Measurements from ENCODE around the gene ST3GAL3.

Gene ST3GAL3

DNA sequence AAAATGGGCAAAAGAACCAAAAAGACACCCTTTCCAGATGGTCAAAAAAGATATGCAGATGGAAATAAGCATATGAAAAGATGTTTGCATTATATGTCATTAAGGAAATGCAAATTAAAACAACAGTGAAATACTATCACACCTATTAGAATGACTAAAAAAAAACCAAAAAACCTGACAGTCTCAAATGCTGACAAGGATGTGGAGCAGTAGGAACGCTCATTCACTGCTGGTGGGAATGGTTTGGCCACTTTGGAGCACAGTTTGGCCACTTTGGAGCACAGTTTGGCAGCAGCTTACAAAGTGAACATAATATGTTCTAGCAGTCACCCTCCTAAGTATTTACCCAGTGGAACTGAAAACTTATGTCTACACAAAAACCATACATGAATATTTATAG is 121.2 kb downstream of the ST3GAL3 start:
- H3K27ac ChIP-seq (ENCODE audit: low read length) = no peak overlapping the region
- no peaks in the 10 kb centered on the region for H3K9me3 ChIP-seq (ENCODE audit: insufficient read depth, low read length, severe bottlenecking)
- H3K4me2 ChIP-seq (ENCODE audit: insufficient read depth, low read length) = no peak overlapping the region
- DNase-seq (no peak), ATAC-seq (ENCODE audit: insufficient read depth, low read depth) (no peak)
- H4K20me1 ChIP-seq (ENCODE audit: insufficient read depth, low read length) = no peaks in the 10 kb centered on the region
- H3K4me1 ChIP-seq (ENCODE audit: insufficient read depth, low read length) = no peaks in the 10 kb centered on the region
- no peak overlapping the region for H2AFZ ChIP-seq (ENCODE audit: low read depth, low read length)
- H3K36me3 ChIP-seq (ENCODE audit: insufficient read depth, low read length) = peaks cover 3% of the 10 kb centered on the region; the same call in 1 of the 2 replicates
- H3K4me3 ChIP-seq (ENCODE audit: low read depth in 1 of 2, low read length in 2 of 2) = no peak overlapping the region
- TF ChIP-seq EZH2 (IDR thresholded peaks at IDR 0.05; ENCODE audit: borderline replicate concordance, low read depth, low read length, severe bottlenecking) = no peak
- TF ChIP-seq, protein P1, sequence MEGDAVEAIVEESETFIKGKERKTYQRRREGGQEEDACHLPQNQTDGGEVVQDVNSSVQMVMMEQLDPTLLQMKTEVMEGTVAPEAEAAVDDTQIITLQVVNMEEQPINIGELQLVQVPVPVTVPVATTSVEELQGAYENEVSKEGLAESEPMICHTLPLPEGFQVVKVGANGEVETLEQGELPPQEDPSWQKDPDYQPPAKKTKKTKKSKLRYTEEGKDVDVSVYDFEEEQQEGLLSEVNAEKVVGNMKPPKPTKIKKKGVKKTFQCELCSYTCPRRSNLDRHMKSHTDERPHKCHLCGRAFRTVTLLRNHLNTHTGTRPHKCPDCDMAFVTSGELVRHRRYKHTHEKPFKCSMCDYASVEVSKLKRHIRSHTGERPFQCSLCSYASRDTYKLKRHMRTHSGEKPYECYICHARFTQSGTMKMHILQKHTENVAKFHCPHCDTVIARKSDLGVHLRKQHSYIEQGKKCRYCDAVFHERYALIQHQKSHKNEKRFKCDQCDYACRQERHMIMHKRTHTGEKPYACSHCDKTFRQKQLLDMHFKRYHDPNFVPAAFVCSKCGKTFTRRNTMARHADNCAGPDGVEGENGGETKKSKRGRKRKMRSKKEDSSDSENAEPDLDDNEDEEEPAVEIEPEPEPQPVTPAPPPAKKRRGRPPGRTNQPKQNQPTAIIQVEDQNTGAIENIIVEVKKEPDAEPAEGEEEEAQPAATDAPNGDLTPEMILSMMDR (IDR thresholded peaks at IDR 0.05; ENCODE audit: borderline replicate concordance, extremely low read depth, low read length, poor library complexity, severe bottlenecking) = no peak
- no peak overlapping the region for H3K9ac ChIP-seq (ENCODE audit: low read depth, low read length)
- H3K27me3 ChIP-seq (ENCODE audit: insufficient read depth, low read length, poor library complexity) = no peaks in the 10 kb centered on the region
- H3K79me2 ChIP-seq (ENCODE audit: insufficient read depth, low read length) = no peaks in the 10 kb centered on the region

DNA sequence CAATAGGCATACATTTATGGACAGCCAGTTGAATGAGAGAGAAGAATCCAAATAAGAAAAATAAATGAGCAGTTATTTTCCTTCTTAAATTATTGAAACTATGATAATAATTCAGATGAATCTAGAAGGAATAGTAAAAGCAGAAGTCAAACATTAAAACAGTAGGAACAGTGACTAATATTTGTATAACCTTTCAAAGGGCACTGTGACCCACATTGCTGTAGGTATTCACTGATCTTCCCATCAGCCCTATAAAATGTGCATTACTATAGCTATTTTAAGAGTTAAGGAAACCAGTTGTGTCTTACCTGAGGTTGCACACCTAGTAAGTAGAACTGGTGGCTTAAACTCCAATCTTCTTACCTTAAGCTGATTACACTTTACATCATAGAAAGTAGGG is 123.5 kb downstream of the ST3GAL3 start:
- Histone ChIP-seq H3K4me2 (ENCODE audit: insufficient read depth, low read length) (no peak overlapping the region), H3K36me3 (ENCODE audit: insufficient read depth, low read length) (peaks cover 3% of the 10 kb centered on the region; the same call in 1 of the 2 replicates), H3K4me3 (ENCODE audit: low read depth in 1 of 2, low read length in 2 of 2) (no peak overlapping the region), H3K79me2 (ENCODE audit: insufficient read depth, low read length) (no peaks in the 10 kb centered on the region), H3K4me1 (ENCODE audit: insufficient read depth, low read length) (peaks cover 18% of the 10 kb centered on the region), H3K27me3 (ENCODE audit: insufficient read depth, low read length, poor library complexity) (no peaks in the 10 kb centered on the region), H3K9ac (ENCODE audit: low read depth, low read length) (no peak overlapping the region), H2AFZ (ENCODE audit: low read depth, low read length) (no peak overlapping the region), H4K20me1 (ENCODE audit: insufficient read depth, low read length) (no peaks in the 10 kb centered on the region), H3K9me3 (ENCODE audit: insufficient read depth, low read length, severe bottlenecking) (no peaks in the 10 kb centered on the region), H3K27ac (ENCODE audit: low read length) (no peak overlapping the region)
- TF ChIP-seq, protein P1 (IDR thresholded peaks at IDR 0.05; ENCODE audit: borderline replicate concordance, extremely low read depth, low read length, poor library complexity, severe bottlenecking) = no peak
- no peak for TF ChIP-seq EZH2 (IDR thresholded peaks at IDR 0.05; ENCODE audit: borderline replicate concordance, low read depth, low read length, severe bottlenecking)
- no peak for ATAC-seq (ENCODE audit: insufficient read depth, low read depth)
- DNase-seq = no peak

DNA sequence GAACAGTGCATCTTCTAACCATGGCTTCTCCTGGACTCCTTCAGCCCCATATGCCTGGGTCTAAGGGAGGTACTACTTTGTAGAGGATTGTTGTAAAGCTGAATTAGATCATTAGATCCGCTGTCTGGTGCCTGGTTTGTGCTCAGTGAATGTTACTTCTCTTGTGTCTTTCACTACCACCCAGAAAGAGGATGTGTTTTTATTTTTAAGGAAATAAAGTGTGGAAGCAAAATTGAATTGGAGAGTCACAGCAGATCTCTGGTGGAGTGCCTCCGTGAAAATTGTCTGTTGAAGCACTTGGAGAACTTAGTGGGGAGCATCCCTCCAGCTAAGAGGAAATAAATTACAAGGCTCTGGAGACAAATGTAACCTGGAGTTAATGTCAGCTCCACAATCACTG is 124.5 kb downstream of the ST3GAL3 start:
- Histone ChIP-seq H3K79me2 (ENCODE audit: insufficient read depth, low read length) (no peaks in the 10 kb centered on the region), H3K4me2 (ENCODE audit: insufficient read depth, low read length) (no peak overlapping the region), H3K36me3 (ENCODE audit: insufficient read depth, low read length) (peaks cover 3% of the 10 kb centered on the region; the same call in 1 of the 2 replicates), H2AFZ (ENCODE audit: low read depth, low read length) (no peak overlapping the region), H4K20me1 (ENCODE audit: insufficient read depth, low read length) (no peaks in the 10 kb centered on the region; the same call in 1 of the 2 replicates), H3K27ac (ENCODE audit: low read length) (no peak overlapping the region), H3K9ac (ENCODE audit: low read depth, low read length) (no peak overlapping the region), H3K27me3 (ENCODE audit: insufficient read depth, low read length, poor library complexity) (no peaks in the 10 kb centered on the region), H3K9me3 (ENCODE audit: insufficient read depth, low read length, severe bottlenecking) (no peaks in the 10 kb centered on the region), H3K4me3 (ENCODE audit: low read depth in 1 of 2, low read length in 2 of 2) (no peak overlapping the region), H3K4me1 (ENCODE audit: insufficient read depth, low read length) (peaks cover 28% of the 10 kb centered on the region)
- TF ChIP-seq, protein P1 (IDR thresholded peaks at IDR 0.05; ENCODE audit: borderline replicate concordance, extremely low read depth, low read length, poor library complexity, severe bottlenecking) = no peak
- no peak for TF ChIP-seq EZH2 (IDR thresholded peaks at IDR 0.05; ENCODE audit: borderline replicate concordance, low read depth, low read length, severe bottlenecking)
- ATAC-seq (ENCODE audit: insufficient read depth, low read depth) (no peak), DNase-seq (no peak)

DNA sequence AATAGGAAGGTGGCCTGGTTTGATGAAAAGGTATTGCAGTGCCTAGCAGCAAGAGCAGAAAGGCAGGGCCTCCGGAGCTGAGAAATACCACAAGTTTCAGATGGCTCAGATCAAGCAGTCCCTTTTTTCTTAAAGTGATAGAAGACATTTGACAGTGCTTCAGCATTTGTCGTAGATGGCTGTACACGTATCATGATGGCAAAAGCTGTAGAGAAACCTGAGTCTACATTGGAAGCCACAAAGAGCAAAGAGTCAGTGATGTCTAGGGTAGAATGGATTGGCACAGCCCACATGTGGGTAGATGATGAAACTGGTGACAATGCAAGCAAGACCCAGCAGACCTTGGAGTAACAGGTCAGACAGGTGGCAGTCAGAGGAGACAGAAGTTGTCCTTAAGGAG is 124.9 kb downstream of the ST3GAL3 start:
- Histone ChIP-seq H3K9me3 (ENCODE audit: insufficient read depth, low read length, severe bottlenecking) (no peaks in the 10 kb centered on the region), H3K27ac (ENCODE audit: low read length) (no peak overlapping the region), H3K4me2 (ENCODE audit: insufficient read depth, low read length) (no peak overlapping the region), H3K27me3 (ENCODE audit: insufficient read depth, low read length, poor library complexity) (no peaks in the 10 kb centered on the region), H2AFZ (ENCODE audit: low read depth, low read length) (no peak overlapping the region), H3K36me3 (ENCODE audit: insufficient read depth, low read length) (peaks cover 3% of the 10 kb centered on the region; the same call in 1 of the 2 replicates), H4K20me1 (ENCODE audit: insufficient read depth, low read length) (no peaks in the 10 kb centered on the region; the same call in 1 of the 2 replicates), H3K79me2 (ENCODE audit: insufficient read depth, low read length) (no peaks in the 10 kb centered on the region), H3K4me1 (ENCODE audit: insufficient read depth, low read length) (peaks cover 32% of the 10 kb centered on the region), H3K9ac (ENCODE audit: low read depth, low read length) (no peak overlapping the region), H3K4me3 (ENCODE audit: low read depth in 1 of 2, low read length in 2 of 2) (no peak overlapping the region)
- DNase-seq (no peak), ATAC-seq (ENCODE audit: insufficient read depth, low read depth) (no peak)
- TF ChIP-seq, protein P1 (IDR thresholded peaks at IDR 0.05; ENCODE audit: borderline replicate concordance, extremely low read depth, low read length, poor library complexity, severe bottlenecking) = no peak
- TF ChIP-seq EZH2 (IDR thresholded peaks at IDR 0.05; ENCODE audit: borderline replicate concordance, low read depth, low read length, severe bottlenecking) = no peak

All from DND-41 (cell line).